Retinal pigment epithelial cell (primary cell): Measurements from ENCODE around the gene BIK.

Experiments used
- DNase-seq: peaks from one replicate; pipeline ENCODE4 v3.0.0-alpha.2; 2010; ENCODE audit warnings: low read depth
- H3K4me3 ChIP-seq: 2 replicates; pipeline ENCODE4 v1.5.1; 2011; ENCODE audit warnings: mild to moderate bottlenecking, low read length, control low read depth, moderate library complexity
- CTCF ChIP-seq: conservative IDR thresholded peaks from 2 replicates; pipeline ENCODE4 v1.5.1; 2011; ENCODE audit warnings: low read depth, low read length, control low read depth, inconsistent platforms

The BIK gene

GRCh38 chr22:43106302-43106701 lies 4.2 kb upstream of the BIK start:
- TF ChIP-seq CTCF: no peak
- no peak overlapping the region for H3K4me3 ChIP-seq
- DNase-seq: no peak

GRCh38 chr22:43109511-43109910 lies 1.0 kb upstream of the BIK start:
- no peak overlapping the region for H3K4me3 ChIP-seq
- no peak for DNase-seq
- TF ChIP-seq CTCF: no peak

- peak overlapping the region; percentile 42 for H3K4me3 ChIP-seq
- TF ChIP-seq CTCF: no peak
Measured at GRCh38 chr22:43109921-43110443, 568 bp upstream of the BIK start.

GRCh38 chr22:43110927-43111623 lies 525 bp downstream of the BIK start:
- no peak for DNase-seq
- no peak for TF ChIP-seq CTCF
- H3K4me3 ChIP-seq: peak overlapping the region; percentile 47

More at GRCh38 chr22:43109921-43110443, 568 bp upstream of the BIK start:
- no peak for DNase-seq

GRCh38 chr22:43113526-43114251 lies 3.1 kb downstream of the BIK start:
- DNase-seq: no peak
- TF ChIP-seq CTCF: no peak
- no peak overlapping the region for H3K4me3 ChIP-seq

- TF ChIP-seq CTCF: no peak
- no peak for DNase-seq
- H3K4me3 ChIP-seq: no peak overlapping the region
Measured at GRCh38 chr22:43114958-43115357, 4.4 kb downstream of the BIK start.
